Measurements from ENCODE around the gene ACADVL.

ACADVL gene

GRCh38 chr17:7192271-7192937, 27.3 kb upstream of the ACADVL start:
- WGBS (ENCODE audit: extremely low coverage, insufficient coverage, insufficient read length): no CpG with 5 or more reads among the region's 12 CpGs
- no peak overlapping the region for H3K4me3 ChIP-seq (ENCODE audit: low read depth, low read length)

GRCh38 chr17:7195971-7196370, 23.8 kb upstream of the ACADVL start:
- Histone ChIP-seq H3K79me2 (ENCODE audit: control insufficient read depth, insufficient read depth, low read length, poor library complexity) (no peaks in the 10 kb centered on the region), H3K18ac (ENCODE audit: low read length) (no peak overlapping the region), H3K36me3 (ENCODE audit: control insufficient read depth in 1 of 2, insufficient read depth in 2 of 2, low read length in 2 of 2) (peaks cover 46 to 48% of the 10 kb centered on the region in 2 experiments), H2AK5ac (ENCODE audit: low read length) (no peak overlapping the region), H3K27me3 (ENCODE audit: insufficient read depth, low read length) (no peaks in the 10 kb centered on the region), H4K12ac (ENCODE audit: low read depth, low read length) (no peak overlapping the region), H2BK12ac (ENCODE audit: low read length) (no peak overlapping the region), H3K4me1 (ENCODE audit: control insufficient read depth in 1 of 2, insufficient read depth in 2 of 2, low read length in 2 of 2) (no peaks in the 10 kb centered on the region), H3K14ac (ENCODE audit: low read length) (no peak overlapping the region), H3K9me3 (ENCODE audit: insufficient read depth, low read depth, low read length) (no peaks in the 10 kb centered on the region), H3K27ac (ENCODE audit: low read depth, low read length) (no peak overlapping the region), H3K4me3 (ENCODE audit: low read depth, low read length) (no peak overlapping the region), H4K91ac (ENCODE audit: low read depth, low read length) (no peak overlapping the region), H2BK120ac (ENCODE audit: insufficient read depth, low read length, poor library complexity) (no peak overlapping the region), H2AFZ (ENCODE audit: insufficient read depth, low read length, poor library complexity) (no peak overlapping the region), H3K4me2 (ENCODE audit: low read length) (no peak overlapping the region), H3K9ac (ENCODE audit: low read length) (no peak overlapping the region), H4K8ac (ENCODE audit: low read depth, low read length) (no peak overlapping the region), H3K23ac (ENCODE audit: low read length) (no peak overlapping the region), H3K79me1 (ENCODE audit: low read length) (no peaks in the 10 kb centered on the region), H3K4ac (ENCODE audit: low read depth, low read length) (no peak overlapping the region), H2BK5ac (ENCODE audit: low read depth, low read length, poor library complexity) (no peak overlapping the region)
- WGBS (ENCODE audit: extremely low coverage, insufficient coverage, insufficient read length): no CpG with 5 or more reads among the region's 12 CpGs
- DNase-seq: no peak

More at GRCh38 chr17:7192271-7192937, 27.3 kb upstream of the ACADVL start:
- Histone ChIP-seq H2BK5ac (ENCODE audit: low read depth, low read length, poor library complexity) (no peak overlapping the region), H3K4ac (ENCODE audit: low read depth, low read length) (no peak overlapping the region), H2BK12ac (ENCODE audit: low read length) (no peak overlapping the region), H3K9me3 (ENCODE audit: insufficient read depth, low read depth, low read length) (no peaks in the 10 kb centered on the region), H3K9ac (ENCODE audit: low read length) (no peak overlapping the region), H3K23ac (ENCODE audit: low read length) (no peak overlapping the region), H4K12ac (ENCODE audit: low read depth, low read length) (no peak overlapping the region), H3K36me3 (ENCODE audit: control insufficient read depth in 1 of 2, insufficient read depth in 2 of 2, low read length in 2 of 2) (peaks cover 55 to 57% of the 10 kb centered on the region in 2 experiments), H3K18ac (ENCODE audit: low read length) (no peak overlapping the region), H3K4me2 (ENCODE audit: low read length) (no peak overlapping the region), H4K8ac (ENCODE audit: low read depth, low read length) (no peak overlapping the region), H2AK5ac (ENCODE audit: low read length) (no peak overlapping the region), H4K91ac (ENCODE audit: low read depth, low read length) (no peak overlapping the region), H3K27ac (ENCODE audit: low read depth, low read length) (no peak overlapping the region), H3K27me3 (ENCODE audit: insufficient read depth, low read length) (no peaks in the 10 kb centered on the region), H2AFZ (ENCODE audit: insufficient read depth, low read length, poor library complexity) (no peak overlapping the region), H3K14ac (ENCODE audit: low read length) (no peak overlapping the region), H2BK120ac (ENCODE audit: insufficient read depth, low read length, poor library complexity) (no peak overlapping the region), H3K4me1 (ENCODE audit: control insufficient read depth in 1 of 2, insufficient read depth in 2 of 2, low read length in 2 of 2) (no peaks in the 10 kb centered on the region), H3K79me1 (ENCODE audit: low read length) (no peaks in the 10 kb centered on the region), H3K79me2 (ENCODE audit: control insufficient read depth, insufficient read depth, low read length, poor library complexity) (no peaks in the 10 kb centered on the region)
- no peak for DNase-seq

DNA sequence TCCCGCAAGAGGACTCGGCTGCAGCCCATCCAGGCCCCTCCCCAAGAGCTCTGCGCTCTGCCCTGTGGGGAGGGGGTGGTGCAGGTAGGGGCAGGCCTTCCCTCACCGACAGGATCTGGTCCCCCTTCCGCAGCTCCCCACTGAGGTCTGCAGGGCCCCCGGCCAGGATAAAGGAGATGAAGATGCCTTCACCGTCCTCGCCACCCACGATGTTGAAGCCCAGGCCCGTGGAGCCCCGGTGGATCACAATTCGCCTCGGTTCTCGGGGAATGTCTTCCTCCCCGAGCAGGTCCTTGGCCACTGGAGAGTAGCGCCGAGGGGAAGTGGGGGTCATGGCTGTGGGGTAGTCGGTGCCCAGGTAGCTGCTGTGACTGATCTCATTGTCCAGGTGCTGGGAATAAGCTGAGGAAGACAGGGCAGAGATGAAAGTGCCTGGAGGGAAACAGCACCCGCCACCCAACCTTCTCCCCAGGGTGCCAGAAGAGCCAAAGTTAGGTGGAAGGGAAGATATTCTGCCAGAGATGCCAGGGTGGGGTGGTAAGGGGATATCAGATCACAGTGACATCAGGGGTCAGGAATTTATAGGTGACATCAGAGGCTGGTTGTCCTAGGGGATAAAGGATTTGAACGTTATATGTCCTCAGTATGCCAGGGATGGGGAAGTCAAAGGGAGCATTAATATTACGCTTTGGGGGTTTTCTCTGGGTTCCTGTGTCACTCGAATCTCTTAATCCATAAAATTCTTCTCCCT, 22.9 kb upstream of the ACADVL start:
- no peaks in the 10 kb centered on the region for H3K4me1 ChIP-seq (ENCODE audit: control insufficient read depth in 1 of 2, insufficient read depth in 2 of 2, low read length in 2 of 2)
- no peak overlapping the region for H4K91ac ChIP-seq (ENCODE audit: low read depth, low read length)
- H3K18ac ChIP-seq (ENCODE audit: low read length): no peak overlapping the region
- no peak overlapping the region for H3K23ac ChIP-seq (ENCODE audit: low read length)
- H3K79me1 ChIP-seq (ENCODE audit: low read length): no peaks in the 10 kb centered on the region
- no peak overlapping the region for H3K4ac ChIP-seq (ENCODE audit: low read depth, low read length)
- H3K14ac ChIP-seq (ENCODE audit: low read length): no peak overlapping the region
- no peak overlapping the region for H4K8ac ChIP-seq (ENCODE audit: low read depth, low read length)
- no peaks in the 10 kb centered on the region for H3K9me3 ChIP-seq (ENCODE audit: insufficient read depth, low read depth, low read length)
- no peak overlapping the region for H2BK5ac ChIP-seq (ENCODE audit: low read depth, low read length, poor library complexity)
- no peak overlapping the region for H3K9ac ChIP-seq (ENCODE audit: low read length)
- no peak overlapping the region for H3K4me3 ChIP-seq (ENCODE audit: low read depth, low read length)
- WGBS (ENCODE audit: extremely low coverage, insufficient coverage, insufficient read length): no CpG with 5 or more reads among the region's 22 CpGs
- H3K79me2 ChIP-seq (ENCODE audit: control insufficient read depth, insufficient read depth, low read length, poor library complexity): no peaks in the 10 kb centered on the region
- no peak for DNase-seq
- no peak overlapping the region for H2AK5ac ChIP-seq (ENCODE audit: low read length)
- no peak overlapping the region for H4K12ac ChIP-seq (ENCODE audit: low read depth, low read length)
- no peak overlapping the region for H2BK12ac ChIP-seq (ENCODE audit: low read length)
- no peak overlapping the region for H3K27ac ChIP-seq (ENCODE audit: low read depth, low read length)
- no peak overlapping the region for H2AFZ ChIP-seq (ENCODE audit: insufficient read depth, low read length, poor library complexity)
- no peak overlapping the region for H2BK120ac ChIP-seq (ENCODE audit: insufficient read depth, low read length, poor library complexity)
- no peak overlapping the region for H3K4me2 ChIP-seq (ENCODE audit: low read length)
- H3K36me3 ChIP-seq (ENCODE audit: control insufficient read depth in 1 of 2, insufficient read depth in 2 of 2, low read length in 2 of 2): peaks cover 40 to 46% of the 10 kb centered on the region in 2 experiments
- no peaks in the 10 kb centered on the region for H3K27me3 ChIP-seq (ENCODE audit: insufficient read depth, low read length)

- H2BK120ac ChIP-seq (ENCODE audit: insufficient read depth, low read length, poor library complexity): no peak overlapping the region
- peaks cover 6 to 8% of the 10 kb centered on the region in 2 experiments for H3K4me1 ChIP-seq (ENCODE audit: control insufficient read depth in 1 of 2, insufficient read depth in 2 of 2, low read length in 2 of 2)
- H3K23ac ChIP-seq (ENCODE audit: low read length): no peak overlapping the region
- H3K14ac ChIP-seq (ENCODE audit: low read length): no peak overlapping the region
- H3K27ac ChIP-seq (ENCODE audit: low read depth, low read length): no peak overlapping the region
- H2AK5ac ChIP-seq (ENCODE audit: low read length): no peak overlapping the region
- H3K27me3 ChIP-seq (ENCODE audit: insufficient read depth, low read length): no peaks in the 10 kb centered on the region
- H3K36me3 ChIP-seq (ENCODE audit: control insufficient read depth in 1 of 2, insufficient read depth in 2 of 2, low read length in 2 of 2): peaks cover 17 to 18% of the 10 kb centered on the region in 2 experiments
- no CpG with 5 or more reads among the region's 16 CpGs for WGBS (ENCODE audit: extremely low coverage, insufficient coverage, insufficient read length)
- no peak overlapping the region for H3K4ac ChIP-seq (ENCODE audit: low read depth, low read length)
- DNase-seq: no peak
- H2BK5ac ChIP-seq (ENCODE audit: low read depth, low read length, poor library complexity): no peak overlapping the region
- H3K4me2 ChIP-seq (ENCODE audit: low read length): no peak overlapping the region
- no peak overlapping the region for H4K91ac ChIP-seq (ENCODE audit: low read depth, low read length)
- H4K12ac ChIP-seq (ENCODE audit: low read depth, low read length): no peak overlapping the region
- H3K79me1 ChIP-seq (ENCODE audit: low read length): peaks cover 2% of the 10 kb centered on the region
- H3K9ac ChIP-seq (ENCODE audit: low read length): no peak overlapping the region
- H2AFZ ChIP-seq (ENCODE audit: insufficient read depth, low read length, poor library complexity): no peak overlapping the region
- H4K8ac ChIP-seq (ENCODE audit: low read depth, low read length): no peak overlapping the region
- H3K9me3 ChIP-seq (ENCODE audit: insufficient read depth, low read depth, low read length): peaks cover 4% of the 10 kb centered on the region
- no peak overlapping the region for H2BK12ac ChIP-seq (ENCODE audit: low read length)
- H3K4me3 ChIP-seq (ENCODE audit: low read depth, low read length): no peak overlapping the region
- no peaks in the 10 kb centered on the region for H3K79me2 ChIP-seq (ENCODE audit: control insufficient read depth, insufficient read depth, low read length, poor library complexity)
- no peak overlapping the region for H3K18ac ChIP-seq (ENCODE audit: low read length)
Observed at GRCh38 chr17:7203391-7203790, 16.3 kb upstream of the ACADVL start.
